Endothelial cell of umbilical vein (primary cell): Measurements from ENCODE around the gene LRRC30. TPM values are rescaled to one million over a fixed set of nuclear protein-coding genes. Genes with fewer than 3 reads are reported as not detected.

Experiments
- BruUV-seq: library from RNA; stranded (reverse); fragments of 400-500 nt; replicated peaks from 2 replicates; lab custom pipeline; 2021; lab: Mats Ljungman, UMichigan
- CTCF ChIA-PET: fragments of 300-600, 350-600 bp; sonication (Branson Sonifier 250); formaldehyde crosslinking; loops from one replicate; lab custom pipeline; 2021; ENCODE audit warnings: antibody characterized with exemption, inconsistent platforms; lab: Charles Lee
- POLR2A ChIA-PET: fragments of 300-600, 350-600 bp; sonication (Branson Sonifier 250); formaldehyde crosslinking; loops from one replicate; lab custom pipeline; 2021; ENCODE audit warnings: antibody characterized with exemption, inconsistent platforms; lab: Charles Lee
- DNase-seq: peaks from one replicate; pipeline ENCODE4 v3.0.0-alpha.2; 2011; ENCODE audit warnings: low read depth, low spot score
- FAIRE-seq: peaks from 2 replicates; lab custom pipeline; 2011; peaks lifted over from hg19 to GRCh38; lab: Jason Lieb, UNC
- H2AFZ ChIP-seq: 2 replicates; pipeline ENCODE4 v1.6.0; 2012; ENCODE audit warnings: low read depth, low read length, control low read depth, inconsistent platforms
- H3K27ac ChIP-seq: 2 replicates; pipeline ENCODE4 v1.5.1; 2011; ENCODE audit warnings: low read depth, mild to moderate bottlenecking, control low read depth, low read length, moderate library complexity; ENCODE audit not compliant: insufficient read depth
- H3K27me3 ChIP-seq, 2 experiments: 2 replicates each; pipeline versions ENCODE4 v1.6.0 to v1.6.1; 2011; ENCODE audit warnings: low read length in 2 of 2, mixed read lengths in 1 of 2; ENCODE audit not compliant: control insufficient read depth in 2 of 2, insufficient read depth in 2 of 2
- H3K36me3 ChIP-seq, 2 experiments: 2 replicates in 1 of 2; 3 replicates in 1 of 2; pipeline ENCODE4 v1.5.1; 2011; ENCODE audit warnings: low read length in 2 of 2, mild to moderate bottlenecking in 1 of 2, moderate library complexity in 1 of 2; ENCODE audit not compliant: control insufficient read depth in 2 of 2, insufficient read depth in 2 of 2; ENCODE audit errors: extremely low read depth in 1 of 2
- H3K4me1 ChIP-seq: 3 replicates; pipeline ENCODE4 v1.5.1; 2011; ENCODE audit warnings: mild to moderate bottlenecking, low read length; ENCODE audit not compliant: control insufficient read depth, insufficient read depth; ENCODE audit errors: extremely low read depth
- H3K4me2 ChIP-seq: 2 replicates; pipeline ENCODE4 v1.6.1; 2011; ENCODE audit warnings: low read length, control low read depth, mixed read lengths; ENCODE audit not compliant: insufficient read depth
- H3K4me3 ChIP-seq, 3 experiments: fragments of 200-600 bp in 1 of 3; sonication (generic), shearing (Covaris generic) in 1 of 3; replicated peaks in 1 of 3; 2 replicates each; pipeline ENCODE4 v1.5.1; 2011 to 2016; ENCODE audit warnings: control low read depth in 3 of 3, low read length in 3 of 3, mild to moderate bottlenecking in 2 of 3, inconsistent platforms in 1 of 3, low read depth in 1 of 3, moderate library complexity in 1 of 3; ENCODE audit not compliant: insufficient read depth in 1 of 3
- H3K79me2 ChIP-seq: 2 replicates; pipeline ENCODE4 v1.6.0; 2012; ENCODE audit warnings: low read length, inconsistent platforms; ENCODE audit not compliant: control insufficient read depth, insufficient read depth
- H3K9ac ChIP-seq: replicated peaks from 2 replicates; pipeline ENCODE3; 2011; ENCODE audit warnings: low read length, control low read depth; ENCODE audit not compliant: insufficient read depth; ENCODE audit errors: extremely low read depth
- H3K9me1 ChIP-seq: replicated peaks from 3 replicates; pipeline ENCODE4 v1.6.0; 2011; ENCODE audit warnings: mild to moderate bottlenecking, low read length; ENCODE audit not compliant: control insufficient read depth, insufficient read depth; ENCODE audit errors: extremely low read depth
- H3K9me3 ChIP-seq: replicated peaks from 2 replicates; pipeline ENCODE4 v1.5.1; 2012; ENCODE audit warnings: low read length, inconsistent platforms; ENCODE audit not compliant: control insufficient read depth, insufficient read depth
- H4K20me1 ChIP-seq: replicated peaks from 2 replicates; pipeline ENCODE3; 2011; ENCODE audit warnings: mild to moderate bottlenecking, low read length; ENCODE audit not compliant: control insufficient read depth, insufficient read depth; ENCODE audit errors: extremely low read depth
- EZH2 ChIP-seq: IDR thresholded peaks from 2 replicates; pipeline ENCODE4 v1.6.1; 2012; ENCODE audit warnings: borderline replicate concordance, low read depth, mild to moderate bottlenecking, moderate library complexity, low read length, inconsistent platforms; ENCODE audit not compliant: severe bottlenecking
- FOS ChIP-seq: IDR thresholded peaks from 2 replicates; pipeline ENCODE4 v1.6.1; 2011; ENCODE audit warnings: mild to moderate bottlenecking, low read length, moderate library complexity, borderline replicate concordance; ENCODE audit not compliant: insufficient read depth
- GATA2 ChIP-seq: IDR thresholded peaks from 2 replicates; pipeline ENCODE4 v1.7.0; 2011; ENCODE audit warnings: low read depth, mild to moderate bottlenecking, moderate library complexity, mixed read lengths, low read length; ENCODE audit not compliant: insufficient read length, insufficient read depth
- JUN ChIP-seq: IDR thresholded peaks from 2 replicates; pipeline ENCODE4 v1.6.1; 2011; ENCODE audit warnings: borderline replicate concordance, low read depth; ENCODE audit not compliant: insufficient read length, insufficient read depth
- MYC ChIP-seq: IDR thresholded peaks from one replicate; pipeline ENCODE4 v1.6.1; 2011; ENCODE audit warnings: mild to moderate bottlenecking, low read depth, low read length
- POLR2A ChIP-seq: IDR thresholded peaks from 2 replicates; pipeline ENCODE4 v1.6.1; 2012; ENCODE audit warnings: low read depth, mild to moderate bottlenecking, control low read depth, low read length
- dilution Hi-C: fragments of 300-500 bp; cut with MboI; formaldehyde crosslinking; loops from one replicate; pipeline ENCODE4 v1.15.0; 2019; ENCODE audit warnings: low sequenced_read_pairs; ENCODE audit not compliant: extremely low pct_ligation_motif_present
- intact Hi-C: fragments of 100-400 bp; cut with micrococcal nuclease; formaldehyde crosslinking; loops from one replicate; pipeline ENCODE4 v1.10.0; 2022
- polyA plus RNA-seq, 4 experiments: library from polyadenylated mRNA; depleted of rRNA in 3 of 4; stranded (reverse) in 3 of 4; unstranded in 1 of 4; fragments of >200 nt; gene quantifications; 2 replicates each; pipeline versions ENCODE4 v1.2.1 to v1.2.3, GENCODE V29; 2011 to 2012; ENCODE audit warnings: missing spikeins in 1 of 4
- total RNA-seq: library from RNA; stranded (reverse); gene quantifications from 2 replicates; pipeline ENCODE4 v1.2.3, GENCODE V29; 2021
- TF ChIP-seq, protein P1 (sequence below): IDR thresholded peaks from 2 replicates; pipeline ENCODE4 v1.6.1; 2011; ENCODE audit not compliant: insufficient read depth, insufficient read length

LRRC30 gene
- total and polyA plus RNA-seq, 2 donors (not counting 3 experiments of a cell fraction or from before 2014, with no cell fraction given): not detected

GRCh38 chr18:7254163-7254562 lies 23.3 kb downstream of the LRRC30 start:
- BruUV-seq: no TSS peak
- H3K27me3 ChIP-seq: peaks cover 0 to 2% of the 10 kb centered on the region in 2 experiments
- no peaks in the 10 kb centered on the region for H3K9me3 ChIP-seq
- TF ChIP-seq JUN (no peak), GATA2 (no peak), POLR2A (no peak), EZH2 (no peak)
- TF ChIP-seq, protein P1, sequence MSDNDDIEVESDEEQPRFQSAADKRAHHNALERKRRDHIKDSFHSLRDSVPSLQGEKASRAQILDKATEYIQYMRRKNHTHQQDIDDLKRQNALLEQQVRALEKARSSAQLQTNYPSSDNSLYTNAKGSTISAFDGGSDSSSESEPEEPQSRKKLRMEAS: no peak
- H3K36me3 ChIP-seq: no peaks in the 10 kb centered on the region
- H3K4me1 ChIP-seq: no peaks in the 10 kb centered on the region
- H3K27ac ChIP-seq: no peak overlapping the region
- no peak overlapping the region for H3K4me2 ChIP-seq
- H2AFZ ChIP-seq: no peak overlapping the region
- no peaks in the 10 kb centered on the region for H4K20me1 ChIP-seq
- ChIA-PET POLR2A (no interaction called here), CTCF (no interaction called here)
- H3K9me1 ChIP-seq: no peaks in the 10 kb centered on the region
- DNase-seq (no peak), FAIRE-seq (no peak)
- H3K9ac ChIP-seq: no peak overlapping the region
- intact Hi-C loops (no loop called here), dilution Hi-C loops (no loop called here)
- H3K79me2 ChIP-seq: no peaks in the 10 kb centered on the region
- no peak overlapping the region for H3K4me3 ChIP-seq

- no TSS peak for BruUV-seq
- ChIA-PET CTCF (interaction anchor here (1.0 kb wide), 1 partner anchor 16 kb away, joined by 3 read pairs; no protein-coding TSS in a partner anchor), POLR2A (no interaction called here)
- no peaks in the 10 kb centered on the region for H3K4me1 ChIP-seq
- FAIRE-seq (no peak), DNase-seq (no peak)
- no peaks in the 10 kb centered on the region for H3K36me3 ChIP-seq
- H3K27me3 ChIP-seq: peaks cover 4 to 11% of the 10 kb centered on the region in 2 experiments
- no peak for TF ChIP-seq FOS
- no peak for TF ChIP-seq MYC
- TF ChIP-seq POLR2A: no peak
- TF ChIP-seq GATA2: no peak
- H3K4me3 ChIP-seq: no peak overlapping the region
- no peak overlapping the region for H3K27ac ChIP-seq
- no peaks in the 10 kb centered on the region for H3K79me2 ChIP-seq
- intact Hi-C loops (no loop called here), dilution Hi-C loops (no loop called here)
- H4K20me1 ChIP-seq: no peaks in the 10 kb centered on the region
- H3K9ac ChIP-seq: no peak overlapping the region
- H3K9me1 ChIP-seq: no peaks in the 10 kb centered on the region
- H3K4me2 ChIP-seq: no peak overlapping the region
- H2AFZ ChIP-seq: no peak overlapping the region
- no peaks in the 10 kb centered on the region for H3K9me3 ChIP-seq
Measured at GRCh38 chr18:7255054-7255453, 24.2 kb downstream of the LRRC30 start.
